Natural killer cell treated with Interleukin-12 subunit alpha and Interleukin-12 subunit beta and Interleukin-15 and Interleukin-18, amount 100 ng/mL, for 72 hours (primary cell): Measurements from ENCODE around the gene SERTAD1. TPM values are rescaled to one million over a fixed set of nuclear protein-coding genes. Genes with fewer than 3 reads are reported as not detected.
"Not testable (repeated sequence)": the region's sequence is repeated elsewhere in the genome, so short reads cannot be mapped to it uniquely, and the experiment has no call there.

Experiments used
- ATAC-seq, 2 donors: fragments of 150-1000 bp; cut with Tn5 transposase in 1 of 2; sonication (Bioruptor Pico), chemical (Tn5 transposase) in 1 of 2; 2 replicates each; pipeline ENCODE4 v1.10.0; 2021
- DNase-seq: peaks from one replicate; pipeline ENCODE4 v3.0.0; 2022; ENCODE audit warnings: low spot score
- H3K27ac Mint-ChIP-seq, 2 donors: 1 replicate in 1 of 2; 2 replicates in 1 of 2; pipeline ENCODE4 v1.8.0; 2022; ENCODE audit warnings: mixed read lengths in 2 of 2, mild to moderate bottlenecking in 1 of 2, moderate library complexity in 1 of 2
- H3K27me3 Mint-ChIP-seq, 2 donors: 1 replicate in 1 of 2; 2 replicates in 1 of 2; pipeline ENCODE4 v1.8.0; 2022; ENCODE audit warnings: mixed read lengths in 2 of 2
- H3K36me3 Mint-ChIP-seq: one replicate; pipeline ENCODE4 v1.8.0; 2022; ENCODE audit warnings: mixed read lengths
- H3K4me1 Mint-ChIP-seq, 2 donors: 1 replicate in 1 of 2; 2 replicates in 1 of 2; pipeline ENCODE4 v1.8.0; 2022; ENCODE audit warnings: low read depth in 2 of 2, mixed read lengths in 2 of 2, mild to moderate bottlenecking in 1 of 2
- H3K4me3 Mint-ChIP-seq: one replicate; pipeline ENCODE4 v1.8.0; 2022; ENCODE audit warnings: mixed read lengths
- H3K9me3 Mint-ChIP-seq: 2 replicates; pipeline ENCODE4 v1.8.0; 2022; ENCODE audit warnings: mixed read lengths
- total RNA-seq, 2 donors: library from RNA; stranded (reverse); gene quantifications; one replicate each; pipeline ENCODE4 v1.2.3, GENCODE V29; 2022

The SERTAD1 gene
- total RNA-seq, 2 donors from 2014 or later = 11.2 to 21.5 TPM

DNA sequence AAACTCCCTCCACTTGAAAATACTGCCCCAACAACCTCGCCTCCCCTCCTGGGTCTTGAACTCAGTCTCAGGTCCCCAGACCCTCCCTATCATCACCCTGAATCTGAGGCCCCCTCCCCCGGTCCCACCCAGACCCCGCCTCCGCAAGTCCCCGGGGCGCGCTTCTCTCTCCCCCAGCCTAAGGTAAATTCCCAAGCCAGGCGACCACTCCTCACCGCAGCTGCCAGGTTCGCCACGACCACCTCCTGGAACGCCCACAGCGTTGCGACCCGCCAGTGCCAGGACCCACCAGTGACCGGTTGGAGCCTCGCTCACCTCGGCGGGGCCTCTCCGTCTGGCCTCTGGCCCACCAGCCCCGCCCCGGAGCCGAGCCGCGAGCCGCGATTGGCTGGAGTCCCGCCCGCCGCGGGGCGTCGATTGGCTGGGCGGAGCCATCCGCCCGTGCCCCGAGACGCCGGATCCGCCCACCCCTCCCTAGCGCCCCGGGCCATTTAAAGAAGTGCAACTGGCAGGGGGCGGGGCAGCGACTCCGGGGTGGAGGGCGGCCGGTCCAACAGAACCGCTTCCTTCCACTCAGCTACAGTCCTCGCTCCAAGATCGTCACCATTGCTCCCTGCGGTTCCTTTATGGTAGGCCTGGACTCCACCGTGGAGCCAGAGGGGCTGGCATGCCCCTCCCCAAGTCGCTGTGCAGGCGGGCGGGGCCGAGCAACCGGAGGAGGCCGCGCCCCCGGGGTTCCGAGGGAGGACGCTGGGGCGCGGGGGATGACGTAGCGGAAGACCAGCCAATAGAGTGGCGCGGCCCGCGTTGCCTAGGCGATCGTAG, 18.4 kb upstream of the SERTAD1 start, which contains the start of gene SERTAD3:
Gene SERTAD3 (minus strand): TSS at position 336 of the 825 bp plus-strand sequence. CDS start 2,255 bp downstream, outside the sequence.
- H3K36me3 Mint-ChIP-seq = peaks cover 5% of the 10 kb centered on the region
- ATAC-seq = peak; percentile 87 to 90
- peaks cover 12 to 22% of the 10 kb centered on the region in 2 donors for H3K4me1 Mint-ChIP-seq
- peak within 1 kb of the TSS; percentile 85 to 90 for H3K27ac Mint-ChIP-seq
- peak within 1 kb of the TSS; percentile 99 for H3K4me3 Mint-ChIP-seq
- no peaks in the 10 kb centered on the region for H3K27me3 Mint-ChIP-seq
- no peaks in the 10 kb centered on the region for H3K9me3 Mint-ChIP-seq
- peak; percentile 99 for DNase-seq

DNA sequence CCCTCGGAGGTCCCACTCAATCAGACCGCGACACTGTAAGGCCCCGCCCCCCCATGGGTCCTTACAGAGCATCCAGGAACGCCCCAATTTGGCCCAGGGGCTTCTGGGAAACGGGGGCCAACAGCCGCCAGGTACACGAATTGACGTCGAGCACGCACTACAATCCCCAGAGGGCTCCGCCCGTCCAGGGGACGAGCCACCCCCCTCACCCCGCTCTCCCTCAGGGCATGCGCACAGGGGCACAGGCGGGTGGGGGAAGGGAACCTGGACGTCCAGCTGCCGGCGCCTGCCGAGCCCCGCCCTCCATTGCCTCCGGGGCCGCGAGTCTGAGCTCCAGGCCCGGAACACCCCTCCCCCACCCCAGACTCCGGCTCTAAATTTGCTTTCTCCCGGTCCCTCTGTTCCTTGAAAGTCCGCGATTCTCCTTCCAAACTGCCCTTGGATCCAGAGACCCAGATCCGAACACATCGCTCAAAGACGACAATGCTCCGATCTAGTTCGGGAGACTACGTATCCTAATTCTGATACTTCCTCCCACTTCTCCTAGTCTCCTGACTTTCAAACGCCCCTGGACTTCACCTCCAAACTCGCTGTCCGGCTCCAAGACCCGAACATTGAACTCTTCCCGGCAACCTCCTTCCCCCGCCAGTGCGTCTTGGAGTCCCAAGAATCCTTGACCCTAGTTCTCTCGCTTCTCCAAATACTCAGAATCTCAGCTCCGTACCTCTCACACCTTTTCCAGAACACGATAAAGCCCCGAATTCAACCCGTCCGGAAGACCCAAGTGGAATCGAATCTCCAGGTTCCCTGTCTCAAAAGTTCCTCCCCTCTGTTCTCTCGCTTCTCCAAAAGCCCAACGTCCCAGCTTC, 17.6 kb upstream of the SERTAD1 start:
- Mint-ChIP-seq H3K9me3 (no peaks in the 10 kb centered on the region), H3K4me3 (peak overlapping the region; percentile 99), H3K36me3 (peaks cover 5% of the 10 kb centered on the region), H3K4me1 (peaks cover 12 to 22% of the 10 kb centered on the region in 2 donors), H3K27ac (peak overlapping the region; percentile 85 to 90), H3K27me3 (no peaks in the 10 kb centered on the region)
- DNase-seq (peak; percentile 99), ATAC-seq (peak; percentile 89 to 90)

- Mint-ChIP-seq H3K36me3 (peaks cover 5% of the 10 kb centered on the region), H3K27me3 (no peaks in the 10 kb centered on the region), H3K9me3 (no peaks in the 10 kb centered on the region), H3K4me1 (peaks cover 12 to 22% of the 10 kb centered on the region in 2 donors), H3K27ac (peak overlapping the region; percentile 85 to 90), H3K4me3 (peak overlapping the region; percentile 99)
- ATAC-seq = no peak
- DNase-seq = no peak
Observed at GRCh38 chr19:40442328-40443130, 16.7 kb upstream of the SERTAD1 start.

DNA sequence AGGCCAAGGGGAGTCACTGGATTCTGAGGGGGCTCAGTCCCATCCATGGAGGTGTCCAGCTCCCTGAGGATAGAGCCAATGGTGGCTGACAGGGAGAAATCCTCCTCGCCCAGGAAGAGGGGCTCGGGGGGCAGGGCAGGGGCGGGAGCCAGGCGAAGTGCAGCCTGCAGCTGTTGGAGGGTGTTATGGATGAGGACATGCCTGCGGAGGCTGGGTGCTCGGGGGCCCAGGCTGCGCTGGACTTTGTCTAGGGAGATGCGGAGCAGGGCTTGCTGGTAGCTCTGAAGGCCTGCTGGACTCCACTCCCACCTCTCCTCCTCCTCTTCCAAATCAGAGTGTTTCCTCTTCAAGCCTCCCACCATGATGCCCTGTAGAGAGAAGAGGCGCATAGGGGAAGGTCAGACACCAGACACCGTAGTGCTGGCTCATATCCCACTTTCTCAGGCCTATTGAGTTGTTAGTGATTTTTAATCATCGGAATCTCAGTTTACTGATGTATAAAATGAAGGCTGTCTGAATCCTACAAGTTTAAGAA, 16.0 kb upstream of the SERTAD1 start:
- no peak for ATAC-seq
- H3K27ac Mint-ChIP-seq = peak overlapping the region; percentile 85 to 90
- H3K27me3 Mint-ChIP-seq = no peaks in the 10 kb centered on the region
- no peak for DNase-seq
- no peaks in the 10 kb centered on the region for H3K9me3 Mint-ChIP-seq
- H3K36me3 Mint-ChIP-seq = peaks cover 5% of the 10 kb centered on the region
- peaks cover 12 to 22% of the 10 kb centered on the region in 2 donors for H3K4me1 Mint-ChIP-seq
- H3K4me3 Mint-ChIP-seq = peak overlapping the region; percentile 99

GRCh38 chr19:40438284-40438683, 12.5 kb upstream of the SERTAD1 start:
- Mint-ChIP-seq H3K27me3 (no peaks in the 10 kb centered on the region), H3K9me3 (no peaks in the 10 kb centered on the region), H3K27ac (no peak overlapping the region), H3K4me1 (peaks cover 13 to 16% of the 10 kb centered on the region in 2 donors), H3K4me3 (no peak overlapping the region), H3K36me3 (no peaks in the 10 kb centered on the region)
- no peak for ATAC-seq
- no peak for DNase-seq

DNA sequence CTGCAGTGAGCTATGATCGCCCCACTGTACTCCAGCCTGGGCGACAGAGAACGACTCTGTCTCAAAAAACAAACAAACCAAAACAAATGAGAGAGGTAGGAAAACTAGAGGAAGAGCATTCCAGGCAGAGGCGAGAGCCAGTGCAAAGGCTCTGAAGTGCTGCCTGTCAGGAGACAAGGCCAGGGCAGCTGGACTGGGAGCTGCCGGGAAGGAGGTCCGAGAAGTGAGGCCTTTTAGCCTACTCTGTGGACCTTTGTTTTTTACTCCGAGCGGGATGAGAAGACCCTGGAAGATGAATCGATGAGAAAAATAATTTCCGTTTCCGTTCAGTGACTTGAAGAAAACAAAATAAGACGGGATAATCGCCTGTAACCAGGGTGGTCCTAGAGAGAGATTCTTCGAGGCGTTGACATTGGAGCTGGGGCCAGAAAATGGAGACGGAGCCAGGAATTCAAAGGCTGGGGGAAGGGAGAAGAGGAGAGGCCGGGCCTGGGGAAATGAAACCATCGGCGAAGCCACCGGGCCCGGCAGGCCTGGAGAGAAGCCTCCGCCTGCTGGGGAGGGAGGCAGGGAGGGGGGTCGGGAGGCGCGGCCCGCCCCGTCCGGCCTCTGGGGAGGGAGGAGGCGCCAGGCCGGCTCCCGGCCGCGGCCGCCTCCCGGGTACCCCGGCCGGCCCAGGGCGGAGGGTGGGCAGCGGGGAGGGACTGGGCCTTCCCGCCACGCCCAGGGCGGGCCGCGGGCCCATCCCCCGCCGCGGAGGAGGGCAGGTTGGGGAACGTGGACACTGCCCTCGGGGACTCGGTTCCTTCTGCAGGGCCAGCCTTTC, 7.8 kb upstream of the SERTAD1 start:
- Mint-ChIP-seq H3K27me3 (no peaks in the 10 kb centered on the region), H3K9me3 (no peaks in the 10 kb centered on the region), H3K36me3 (no peaks in the 10 kb centered on the region), H3K4me1 (peaks cover 7 to 8% of the 10 kb centered on the region in 2 donors), H3K27ac (peak overlapping the region; percentile 94 to 98), H3K4me3 (peak overlapping the region; percentile 91)
- DNase-seq = peak; percentile 80
- ATAC-seq = peak; percentile 98

DNA sequence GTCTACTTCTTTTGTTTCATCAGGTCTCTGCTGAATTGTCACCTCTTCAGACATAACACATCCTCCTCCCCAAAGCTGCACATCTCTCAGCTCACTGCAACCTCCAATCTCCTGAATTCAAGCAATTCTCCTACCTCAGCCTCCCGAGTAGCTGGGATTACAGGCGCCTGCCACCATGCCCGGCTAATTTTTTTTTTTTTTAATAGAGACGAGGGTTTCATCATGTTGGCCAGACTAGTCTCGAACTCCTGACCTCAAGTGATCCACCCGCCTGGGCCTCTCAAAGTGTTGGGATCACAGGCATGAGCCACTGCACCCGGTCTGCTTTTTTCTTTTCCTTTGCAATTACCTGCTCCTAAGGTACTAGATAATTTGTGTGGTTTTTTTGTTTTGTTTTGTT, 7.0 kb upstream of the SERTAD1 start:
- DNase-seq, H3K36me3 Mint-ChIP-seq, H3K9me3 Mint-ChIP-seq, H3K27me3 Mint-ChIP-seq, ATAC-seq, H3K4me1 Mint-ChIP-seq: not testable (repeated sequence)
- H3K27ac Mint-ChIP-seq = peak overlapping the region; percentile 94 to 98
- H3K4me3 Mint-ChIP-seq = peak overlapping the region; percentile 91

- Mint-ChIP-seq H3K4me3 (no peak overlapping the region), H3K27me3 (no peaks in the 10 kb centered on the region), H3K4me1 (peaks cover 7 to 8% of the 10 kb centered on the region in 2 donors), H3K27ac (peak overlapping the region in 1 of 2 donors; percentile 48), H3K9me3 (no peaks in the 10 kb centered on the region), H3K36me3 (no peaks in the 10 kb centered on the region)
- no peak for ATAC-seq
- no peak for DNase-seq
Observed at GRCh38 chr19:40431698-40432097, 5.9 kb upstream of the SERTAD1 start.

GRCh38 chr19:40430242-40430641, 4.5 kb upstream of the SERTAD1 start:
- H3K36me3 Mint-ChIP-seq, H3K9me3 Mint-ChIP-seq, ATAC-seq: not testable (repeated sequence)

GRCh38 chr19:40428197-40428596, 2.4 kb upstream of the SERTAD1 start:
- peaks cover 12 to 20% of the 10 kb centered on the region in 2 donors for H3K4me1 Mint-ChIP-seq
- DNase-seq, H3K36me3 Mint-ChIP-seq, H3K4me3 Mint-ChIP-seq, ATAC-seq, H3K9me3 Mint-ChIP-seq, H3K27me3 Mint-ChIP-seq, H3K27ac Mint-ChIP-seq: not testable (repeated sequence)

More at GRCh38 chr19:40430242-40430641, 4.5 kb upstream of the SERTAD1 start:
- not testable (repeated sequence) for H3K4me3 Mint-ChIP-seq, H3K27ac Mint-ChIP-seq, H3K27me3 Mint-ChIP-seq, DNase-seq
- H3K4me1 Mint-ChIP-seq = peaks cover 7 to 15% of the 10 kb centered on the region in 2 donors

GRCh38 chr19:40424637-40425449, 949 bp downstream of the SERTAD1 start:
- peaks cover 16 to 19% of the 10 kb centered on the region in 2 donors for H3K4me1 Mint-ChIP-seq
- H3K9me3 Mint-ChIP-seq = no peaks in the 10 kb centered on the region
- H3K27ac Mint-ChIP-seq = peak overlapping the region; percentile 95 to 97
- no peaks in the 10 kb centered on the region for H3K27me3 Mint-ChIP-seq
- ATAC-seq (no peak), DNase-seq (no peak)
- H3K4me3 Mint-ChIP-seq = peak overlapping the region; percentile 100
- H3K36me3 Mint-ChIP-seq = peaks cover 7% of the 10 kb centered on the region

DNA sequence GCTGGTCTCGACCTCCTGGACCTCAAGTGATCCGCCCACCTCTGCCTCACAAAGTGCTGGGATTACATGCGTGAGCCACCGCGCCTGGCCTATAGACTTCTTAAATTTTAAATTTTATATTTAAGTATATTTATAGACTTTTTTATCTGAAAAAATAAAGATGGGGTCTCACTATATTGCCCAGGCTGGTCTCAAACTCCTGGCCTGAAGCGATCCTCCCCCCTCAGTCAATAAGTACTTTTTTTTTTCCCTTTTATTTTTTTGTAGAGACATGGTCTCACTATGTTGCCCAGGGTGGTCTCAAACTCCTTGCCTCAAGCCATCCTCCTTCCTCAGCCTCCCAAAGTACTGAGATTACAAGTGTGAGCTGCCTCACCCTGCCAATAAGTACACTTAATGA, 1.9 kb downstream of the SERTAD1 start:
- DNase-seq (no peak), ATAC-seq (no peak)
- no peaks in the 10 kb centered on the region for H3K9me3 Mint-ChIP-seq
- H3K36me3 Mint-ChIP-seq = peaks cover 7% of the 10 kb centered on the region
- peaks cover 23 to 28% of the 10 kb centered on the region in 2 donors for H3K4me1 Mint-ChIP-seq
- H3K27me3 Mint-ChIP-seq = no peaks in the 10 kb centered on the region
- peak overlapping the region; percentile 100 for H3K4me3 Mint-ChIP-seq
- peak overlapping the region; percentile 95 to 97 for H3K27ac Mint-ChIP-seq
